Neuronal stem cell (in vitro differentiated cells): Measurements from ENCODE around the gene CELF1.

ENCODE experiments used
- DNase-seq: peaks from one replicate; pipeline ENCODE4 v3.0.0-alpha.2; 2013; ENCODE audit warnings: low spot score
- H2AFZ ChIP-seq: one replicate; pipeline ENCODE4 v1.6.1; 2013; ENCODE audit warnings: mild to moderate bottlenecking, low read length, inconsistent platforms
- H2AK5ac ChIP-seq: 2 replicates; pipeline ENCODE4 v1.6.1; 2013; ENCODE audit warnings: low read depth, mild to moderate bottlenecking, inconsistent platforms, low read length, moderate library complexity, mixed read lengths
- H2BK120ac ChIP-seq: 2 replicates; pipeline ENCODE4 v1.6.1; 2013; ENCODE audit warnings: low read depth, mild to moderate bottlenecking, inconsistent platforms, low read length, moderate library complexity, mixed read lengths
- H2BK12ac ChIP-seq: one replicate; pipeline ENCODE4 v1.6.1; 2013; ENCODE audit warnings: low read length, inconsistent platforms
- H2BK15ac ChIP-seq: 2 replicates; pipeline ENCODE4 v1.6.1; 2013; ENCODE audit warnings: mild to moderate bottlenecking, low read length, inconsistent platforms, mixed read lengths
- H2BK5ac ChIP-seq: one replicate; pipeline ENCODE4 v1.6.1; 2013; ENCODE audit warnings: inconsistent platforms, mild to moderate bottlenecking, low read length, moderate library complexity
- H3K14ac ChIP-seq: one replicate; pipeline ENCODE4 v1.6.1; 2013; ENCODE audit warnings: low read length, inconsistent platforms
- H3K18ac ChIP-seq: 2 replicates; pipeline ENCODE4 v1.6.1; 2013; ENCODE audit warnings: low read length, inconsistent platforms
- H3K23ac ChIP-seq: 2 replicates; pipeline ENCODE4 v1.6.1; 2013; ENCODE audit warnings: low read depth, mild to moderate bottlenecking, mixed read lengths, low read length, inconsistent platforms; ENCODE audit not compliant: poor library complexity
- H3K27ac ChIP-seq: replicated peaks from 3 replicates; pipeline ENCODE4 v1.5.1; 2013; ENCODE audit warnings: low read length, inconsistent platforms
- H3K27me3 ChIP-seq, 3 experiments: 2 replicates each; pipeline ENCODE4 v1.6.1; 2013; ENCODE audit warnings: low read length in 3 of 3, mild to moderate bottlenecking in 2 of 3, inconsistent platforms in 1 of 3, low read depth in 1 of 3, mixed read lengths in 1 of 3, moderate library complexity in 1 of 3; ENCODE audit not compliant: control insufficient read depth in 3 of 3, insufficient read depth in 3 of 3
- H3K36me3 ChIP-seq, 2 donors: replicated peaks in 1 of 2; 2 replicates each; pipeline ENCODE4 v1.6.1; 2013; ENCODE audit warnings: low read length in 2 of 2; ENCODE audit not compliant: control insufficient read depth in 2 of 2, insufficient read depth in 2 of 2
- H3K4ac ChIP-seq: 2 replicates; pipeline ENCODE4 v1.6.1; 2013; ENCODE audit warnings: inconsistent platforms, mild to moderate bottlenecking, low read length, moderate library complexity
- H3K4me1 ChIP-seq, 2 donors: 1 replicate in 1 of 2; 2 replicates in 1 of 2; pipeline ENCODE4 v1.6.1; 2013; ENCODE audit warnings: low read length in 2 of 2, low read depth in 1 of 2; ENCODE audit not compliant: control insufficient read depth in 2 of 2, insufficient read depth in 1 of 2
- H3K4me2 ChIP-seq: one replicate; pipeline ENCODE4 v1.6.1; 2013; ENCODE audit warnings: mild to moderate bottlenecking, low read length, inconsistent platforms; ENCODE audit not compliant: insufficient read depth, poor library complexity, severe bottlenecking
- H3K4me3 ChIP-seq, 2 donors: 2 replicates each; pipeline ENCODE4 v1.5.1; 2013; ENCODE audit warnings: low read length in 2 of 2, mild to moderate bottlenecking in 2 of 2, inconsistent platforms in 1 of 2, moderate library complexity in 1 of 2
- H3K79me1 ChIP-seq: one replicate; pipeline ENCODE4 v1.6.1; 2013; ENCODE audit warnings: low read depth, mild to moderate bottlenecking, inconsistent platforms, low read length, moderate library complexity
- H3K9ac ChIP-seq: one replicate; pipeline ENCODE4 v1.6.1; 2013; ENCODE audit warnings: mild to moderate bottlenecking, low read depth, low read length, inconsistent platforms; ENCODE audit not compliant: poor library complexity
- H3K9me3 ChIP-seq, 2 donors: replicated peaks in 1 of 2; 2 replicates each; pipeline versions ENCODE3 to v1.6.1; 2013; ENCODE audit warnings: low read length in 2 of 2, mild to moderate bottlenecking in 2 of 2, inconsistent platforms in 1 of 2, low read depth in 1 of 2, mixed read lengths in 1 of 2, moderate library complexity in 1 of 2; ENCODE audit not compliant: control insufficient read depth in 2 of 2, insufficient read depth in 1 of 2
- H4K8ac ChIP-seq: one replicate; pipeline ENCODE4 v1.6.1; 2013; ENCODE audit warnings: low read depth, mild to moderate bottlenecking, inconsistent platforms, low read length, moderate library complexity
- H4K91ac ChIP-seq: one replicate; pipeline ENCODE4 v1.6.1; 2013; ENCODE audit warnings: low read length, low read depth, mild to moderate bottlenecking, inconsistent platforms; ENCODE audit not compliant: poor library complexity
- WGBS, 2 donors: extraction: QIAGEN DNeasy Blood & Tissue Kit; methylation state at CpG; one replicate each; pipeline ENCODE4 v1.1.7; 2013; ENCODE audit warnings: missing lambda C conversion rate in 2 of 2, mixed read lengths in 1 of 2; ENCODE audit not compliant: insufficient read length in 2 of 2, insufficient replicate concordance in 1 of 2; ENCODE audit errors: extremely low coverage in 2 of 2; 5-methylcytosine and 5-hydroxymethylcytosine counted together

CELF1 gene

GRCh38 chr11:47510209-47510608 lies 42.7 kb downstream of the CELF1 start:
- Histone ChIP-seq H3K9ac (no peak overlapping the region), H3K23ac (no peak overlapping the region), H2BK12ac (no peak overlapping the region), H4K8ac (no peak overlapping the region), H2AK5ac (no peak overlapping the region), H3K79me1 (no peaks in the 10 kb centered on the region), H3K36me3 (peaks cover 0 to 23% of the 10 kb centered on the region in 2 donors), H3K4ac (no peak overlapping the region), H3K9me3 (no peaks in the 10 kb centered on the region), H2BK5ac (no peak overlapping the region), H2BK15ac (no peak overlapping the region), H3K4me2 (no peak overlapping the region), H3K4me3 (no peak overlapping the region), H3K18ac (no peak overlapping the region), H3K14ac (no peak overlapping the region), H2BK120ac (no peak overlapping the region), H3K27me3 (no peaks in the 10 kb centered on the region), H3K27ac (no peak overlapping the region), H3K4me1 (peaks cover 12 to 15% of the 10 kb centered on the region in 2 donors), H2AFZ (no peak overlapping the region), H4K91ac (no peak overlapping the region)
- whole genome bisulfite sequencing, 2 donors: no CpG with 5 or more reads among the region's 7 CpGs
- DNase-seq: no peak

- Histone ChIP-seq H4K91ac (no peak overlapping the region), H2AFZ (no peak overlapping the region), H3K36me3 (peaks cover 0 to 27% of the 10 kb centered on the region in 2 donors), H4K8ac (no peak overlapping the region), H3K4me1 (peaks cover 10 to 14% of the 10 kb centered on the region in 2 donors), H3K4me3 (no peak overlapping the region), H2AK5ac (no peak overlapping the region), H3K14ac (no peak overlapping the region), H3K23ac (no peak overlapping the region), H3K9me3 (no peaks in the 10 kb centered on the region), H3K27me3 (no peaks in the 10 kb centered on the region), H3K27ac (no peak overlapping the region), H2BK120ac (no peak overlapping the region), H2BK5ac (no peak overlapping the region), H3K18ac (no peak overlapping the region), H3K4me2 (no peak overlapping the region), H3K79me1 (no peaks in the 10 kb centered on the region), H2BK12ac (no peak overlapping the region), H3K9ac (no peak overlapping the region), H3K4ac (no peak overlapping the region), H2BK15ac (no peak overlapping the region)
- no CpG with 5 or more reads among the region's 4 CpGs for WGBS, 2 donors
- DNase-seq: no peak
Observed at GRCh38 chr11:47509077-47509536, 43.8 kb downstream of the CELF1 start.

GRCh38 chr11:47508240-47508957 lies 44.5 kb downstream of the CELF1 start:
- no peak for DNase-seq
- Histone ChIP-seq H3K79me1 (peaks cover 2% of the 10 kb centered on the region), H2BK12ac (no peak overlapping the region), H4K91ac (no peak overlapping the region), H3K4me2 (no peak overlapping the region), H3K4ac (no peak overlapping the region), H3K23ac (no peak overlapping the region), H3K4me3 (no peak overlapping the region), H2AK5ac (no peak overlapping the region), H3K27me3 (no peaks in the 10 kb centered on the region), H3K14ac (no peak overlapping the region), H2BK120ac (no peak overlapping the region), H3K36me3 (peaks cover 0 to 32% of the 10 kb centered on the region in 2 donors), H2AFZ (no peak overlapping the region), H3K27ac (no peak overlapping the region), H3K4me1 (peaks cover 10 to 14% of the 10 kb centered on the region in 2 donors), H3K18ac (no peak overlapping the region), H4K8ac (no peak overlapping the region), H3K9ac (no peak overlapping the region), H3K9me3 (no peaks in the 10 kb centered on the region), H2BK5ac (no peak overlapping the region), H2BK15ac (no peak overlapping the region)
- no CpG with 5 or more reads among the region's 8 CpGs for WGBS, 2 donors

- Histone ChIP-seq H2BK15ac (no peak overlapping the region), H2AK5ac (no peak overlapping the region), H2AFZ (no peak overlapping the region), H3K79me1 (peaks cover 2% of the 10 kb centered on the region), H3K27me3 (no peaks in the 10 kb centered on the region), H3K4me2 (no peak overlapping the region), H3K4ac (no peak overlapping the region), H3K4me3 (no peak overlapping the region), H3K14ac (no peak overlapping the region), H3K18ac (no peak overlapping the region), H2BK12ac (no peak overlapping the region), H3K36me3 (peaks cover 0 to 36% of the 10 kb centered on the region in 2 donors), H3K9ac (no peak overlapping the region), H3K4me1 (peaks cover 10 to 14% of the 10 kb centered on the region in 2 donors), H2BK120ac (no peak overlapping the region), H4K8ac (no peak overlapping the region), H4K91ac (no peak overlapping the region), H3K27ac (no peak overlapping the region), H3K23ac (no peak overlapping the region), H2BK5ac (no peak overlapping the region), H3K9me3 (no peaks in the 10 kb centered on the region)
- no peak for DNase-seq
- no CpG with 5 or more reads among the region's 1 CpG for WGBS, 2 donors
Observed at GRCh38 chr11:47507563-47508239, 45.2 kb downstream of the CELF1 start.
